Ascending aorta (tissue), 2 donors: ENCODE data around the gene RASL10A. TPM values are rescaled to one million over a fixed set of nuclear protein-coding genes. Genes with fewer than 3 reads are reported as not detected.

ENCODE experiments used
- DNase-seq, 2 donors: peaks; one replicate each; pipeline ENCODE4 v3.0.0-alpha.2; 2019; ENCODE audit warnings: low spot score in 2 of 2
- H3K27ac ChIP-seq, 2 donors: fragments of 200-600 bp; sonication (generic); one replicate each; pipeline ENCODE4 v1.5.1; 2016 to 2017; ENCODE audit warnings: mild to moderate bottlenecking in 1 of 2
- H3K27me3 ChIP-seq: fragments of 200-600 bp; sonication (generic); one replicate; pipeline ENCODE4 v1.5.1; 2017
- H3K36me3 ChIP-seq, 2 donors: fragments of 200-600 bp; sonication (generic); one replicate each; pipeline ENCODE4 v1.5.1; 2016
- H3K4me1 ChIP-seq, 2 donors: fragments of 200-600 bp; sonication (generic); one replicate each; pipeline ENCODE4 v1.5.1; 2016 to 2017; ENCODE audit warnings: mild to moderate bottlenecking in 1 of 2
- H3K4me3 ChIP-seq, 2 donors: fragments of 200-600 bp; sonication (generic); one replicate each; pipeline ENCODE4 v1.5.1; 2016 to 2017; ENCODE audit warnings: mild to moderate bottlenecking in 1 of 2
- H3K9me3 ChIP-seq, 2 donors: fragments of 200-600 bp; sonication (generic); one replicate each; pipeline ENCODE4 v1.5.1; 2016
- CTCF ChIP-seq, 3 experiments: fragments of 200-600 bp in 2 of 3; fragments of 450-650 bp in 1 of 3; sonication (generic) in 2 of 3; IDR thresholded peaks; one replicate each; pipeline ENCODE4 v1.5.1; 2016 to 2019; ENCODE audit warnings: antibody characterized with exemption in 3 of 3, mild to moderate bottlenecking in 1 of 3, moderate library complexity in 1 of 3
- intact Hi-C: fragments of 100-400 bp; cut with DNase I; formaldehyde crosslinking; loops from one replicate; pipeline ENCODE4 v1.15.1; 2023
- total RNA-seq: library from RNA; depleted of rRNA; stranded (reverse); fragments of >200 nt; gene quantifications from one replicate; pipeline ENCODE4 v1.1.0, GENCODE V29; 2016

Gene RASL10A
- total RNA-seq, 1 donor from 2014 or later: not detected

- peaks cover 9 to 26% of the 10 kb centered on the region in 2 donors for H3K4me1 ChIP-seq
- no peak for TF ChIP-seq CTCF (IDR thresholded peaks at IDR 0.05)
Observed at GRCh38 chr22:29316141-29316828, 788 bp upstream of the RASL10A start.

GRCh38 chr22:29314537-29315285, 786 bp downstream of the RASL10A start:
- Histone ChIP-seq H3K9me3 (no peaks in the 10 kb centered on the region), H3K27ac (no peak overlapping the region), H3K4me3 (peak overlapping the region; percentile 55 to 59), H3K36me3 (no peaks in the 10 kb centered on the region), H3K27me3 (peaks cover 13% of the 10 kb centered on the region), H3K4me1 (peaks cover 15 to 38% of the 10 kb centered on the region in 2 donors)
- intact Hi-C loops: loop anchor here (2.0 kb wide), 1 partner anchor 28 kb away; no protein-coding TSS in a partner anchor
- no peak for DNase-seq
- no peak for TF ChIP-seq CTCF (IDR thresholded peaks at IDR 0.05)

More at GRCh38 chr22:29316141-29316828, 788 bp upstream of the RASL10A start:
- intact Hi-C loops: no loop called here
- Histone ChIP-seq H3K9me3 (no peaks in the 10 kb centered on the region), H3K4me3 (no peak overlapping the region), H3K36me3 (no peaks in the 10 kb centered on the region), H3K27ac (no peak overlapping the region), H3K27me3 (peaks cover 13% of the 10 kb centered on the region)
- no peak for DNase-seq

GRCh38 chr22:29313576-29314466, 1.7 kb downstream of the RASL10A start:
- no peaks in the 10 kb centered on the region for H3K36me3 ChIP-seq
- peaks cover 24 to 45% of the 10 kb centered on the region in 2 donors for H3K4me1 ChIP-seq
- H3K4me3 ChIP-seq: peak overlapping the region in 1 of 2 donors; percentile 26
- H3K27me3 ChIP-seq: peaks cover 13% of the 10 kb centered on the region
- H3K27ac ChIP-seq: no peak overlapping the region
- no peaks in the 10 kb centered on the region for H3K9me3 ChIP-seq
- DNase-seq: no peak
- TF ChIP-seq CTCF (IDR thresholded peaks at IDR 0.05): no peak
- intact Hi-C loops: loop anchor here (2.0 kb wide), 1 partner anchor 29 kb away; no protein-coding TSS in a partner anchor

DNA sequence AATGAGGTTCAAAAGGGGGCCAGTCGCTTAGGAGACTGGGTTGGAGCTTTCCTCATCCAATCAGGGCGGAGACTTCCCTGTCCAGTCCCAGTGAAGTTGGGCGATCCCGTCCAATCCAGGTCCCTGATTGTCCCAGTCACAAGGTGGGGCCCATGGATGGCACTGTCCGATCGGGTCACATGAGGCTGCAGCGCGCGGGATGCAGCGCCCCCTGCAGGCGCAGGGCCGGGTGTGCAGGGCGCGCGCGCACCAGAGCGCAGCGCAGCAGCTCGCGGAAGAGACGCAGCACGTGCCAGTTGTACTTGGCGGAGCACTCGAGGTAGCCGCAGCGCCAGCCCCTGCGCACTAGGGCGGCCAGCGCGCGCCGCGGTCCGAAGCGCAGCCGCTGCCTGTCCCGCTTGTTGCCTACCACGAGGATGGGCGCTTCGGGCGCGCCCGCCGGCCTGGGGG, 2.3 kb downstream of the RASL10A start:
- intact Hi-C loops: no loop called here
- peaks cover 31 to 52% of the 10 kb centered on the region in 2 donors for H3K4me1 ChIP-seq
- DNase-seq: no peak
- peak; percentile 61 to 64 (median 62) for TF ChIP-seq CTCF (IDR thresholded peaks at IDR 0.05)
- H3K36me3 ChIP-seq: no peaks in the 10 kb centered on the region
- H3K27ac ChIP-seq: no peak overlapping the region
- peaks cover 13% of the 10 kb centered on the region for H3K27me3 ChIP-seq
- H3K9me3 ChIP-seq: no peaks in the 10 kb centered on the region
- H3K4me3 ChIP-seq: peak overlapping the region in 1 of 2 donors; percentile 26
